Measurements from ENCODE around the gene ACIN1.

ACIN1 gene

DNA sequence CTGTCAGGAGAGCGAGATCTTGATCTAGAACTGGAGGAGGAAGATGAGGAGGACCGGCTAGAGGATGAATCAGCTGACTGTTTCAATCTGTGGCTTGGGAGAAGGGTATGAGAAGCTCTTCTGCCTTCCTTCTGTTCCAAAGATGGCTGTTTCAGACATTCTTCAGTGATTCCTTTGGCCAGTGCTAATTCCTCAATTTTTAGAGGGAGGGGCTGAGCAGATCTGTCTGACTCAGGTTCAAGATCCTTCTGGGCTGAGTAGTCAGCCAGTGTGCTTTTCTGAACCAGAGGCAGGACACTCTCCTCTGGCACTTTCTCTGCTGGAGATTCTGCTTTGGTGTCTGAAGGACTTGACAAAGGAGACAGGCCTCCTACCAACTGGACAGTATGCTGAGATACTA, 15.2 kb downstream of the ACIN1 start:
- DNase-seq: no peak

DNA sequence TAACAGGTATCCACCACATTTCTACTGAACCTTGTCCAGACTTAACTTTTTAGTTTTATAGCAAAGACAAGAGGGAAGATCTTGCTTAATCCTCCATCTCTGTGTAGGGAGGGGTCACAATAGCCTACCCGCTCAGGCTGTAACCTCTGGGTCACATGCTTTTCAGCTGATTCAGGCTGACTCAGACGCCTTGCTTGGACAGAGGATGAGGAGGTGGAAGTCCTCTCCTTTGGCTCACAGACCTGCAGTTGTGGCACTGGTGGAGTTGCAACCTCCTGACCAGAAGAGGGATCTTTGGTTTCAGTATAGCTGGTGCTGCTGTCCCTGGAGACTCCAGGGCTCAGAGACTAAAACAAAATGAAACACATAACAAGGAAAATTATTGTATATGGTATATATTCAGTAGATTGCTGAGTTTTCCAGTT, 16.2 kb downstream of the ACIN1 start:
- DNase-seq: no peak

- no peak for DNase-seq
Observed at GRCh38 chr14:23077962-23078361, 17.0 kb downstream of the ACIN1 start.

DNA sequence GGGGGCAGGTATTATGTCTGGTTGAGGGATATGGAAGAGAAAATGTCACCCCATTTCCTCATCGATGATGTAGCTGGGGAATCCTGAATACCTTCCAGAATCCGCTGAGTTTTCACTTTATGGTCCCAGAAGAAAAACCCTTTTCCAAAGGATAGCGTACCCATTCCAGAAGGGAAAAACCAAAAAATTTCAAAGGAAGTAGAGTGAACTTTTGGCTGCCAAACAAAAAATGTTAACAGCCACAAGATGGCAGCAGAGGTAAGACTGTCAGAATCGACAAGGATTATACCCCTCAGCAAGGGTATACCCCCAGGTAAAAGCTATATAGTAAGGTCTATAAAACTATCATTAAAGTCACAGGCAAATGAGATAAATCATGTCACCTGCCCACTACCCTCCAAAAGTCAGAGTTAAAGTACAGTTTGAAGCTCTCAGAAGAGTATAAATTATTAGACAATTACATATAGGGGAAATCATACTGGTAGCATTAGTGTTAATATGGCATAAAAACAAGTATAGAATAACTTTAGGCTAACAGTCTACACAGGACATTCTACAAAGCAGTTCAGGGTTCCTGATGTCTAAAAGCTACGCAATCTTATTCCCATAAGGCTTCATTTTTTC, 18.0 kb downstream of the ACIN1 start:
- no peak for DNase-seq

- no peak for DNase-seq
Observed at GRCh38 chr14:23074906-23075305, 20.0 kb downstream of the ACIN1 start.

GRCh38 chr14:23071921-23072539, 22.9 kb downstream of the ACIN1 start:
- no peak for DNase-seq

- DNase-seq: no peak
Observed at GRCh38 chr14:23071244-23071920, 23.6 kb downstream of the ACIN1 start.

DNA sequence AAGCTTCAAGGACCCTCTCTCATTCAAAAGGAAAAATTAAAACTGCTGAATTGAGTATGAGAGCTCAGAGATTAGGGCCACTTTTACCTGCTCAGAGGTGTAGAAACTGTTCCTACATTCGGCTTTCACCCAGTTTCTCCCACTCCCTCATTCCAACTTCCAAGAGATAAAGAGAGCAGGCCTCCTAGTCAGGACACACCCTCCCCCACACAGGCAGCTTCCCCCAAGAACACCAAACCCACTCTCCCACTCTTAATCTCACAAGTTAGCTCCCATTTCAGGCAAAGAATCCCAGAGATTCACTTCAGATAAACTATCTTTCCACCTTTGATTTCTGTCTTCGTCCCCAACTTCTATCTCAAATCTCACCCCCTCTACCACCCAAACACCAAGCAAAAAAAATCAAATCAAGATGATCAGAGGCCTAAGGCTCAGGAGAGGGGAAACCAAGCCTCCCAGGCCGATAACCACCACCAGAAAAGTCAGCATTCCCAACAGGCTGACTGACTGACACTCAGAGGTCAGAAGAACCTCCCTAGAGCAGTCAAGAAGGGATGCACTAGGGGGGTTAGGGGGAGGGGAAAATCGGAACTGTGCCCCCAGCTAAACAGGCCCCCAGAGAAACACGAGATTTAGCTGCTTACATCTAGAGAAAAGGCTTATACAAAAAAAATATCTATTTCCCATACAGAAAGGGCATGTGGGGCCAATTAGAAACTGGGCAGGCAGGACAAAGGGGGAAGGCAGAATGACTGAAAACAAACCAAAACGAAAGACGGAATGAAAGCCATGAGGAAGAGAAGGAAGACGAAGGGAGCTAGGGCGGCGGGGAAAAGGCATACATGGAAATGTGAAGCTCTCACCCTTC, 24.4 kb downstream of the ACIN1 start:
- no peak for DNase-seq

DNA sequence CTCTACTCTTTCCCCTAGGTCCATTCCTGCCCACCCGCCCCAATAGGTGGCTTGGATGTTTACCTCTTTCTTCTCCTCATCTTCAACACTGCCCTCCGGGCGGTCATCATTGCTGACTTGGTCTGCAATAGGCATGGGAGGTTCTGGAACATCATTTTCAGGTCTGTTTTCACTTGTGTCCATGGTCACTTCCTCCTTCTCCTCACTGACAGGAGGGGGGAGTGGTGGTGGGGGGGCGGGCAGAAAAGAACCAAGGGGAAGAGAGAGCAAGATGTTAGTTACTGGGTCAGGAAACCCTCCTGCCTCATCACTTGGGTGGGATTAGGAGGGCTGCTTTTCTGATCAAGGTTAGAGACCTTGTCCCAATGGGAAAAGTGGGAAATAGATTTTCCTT, 25.5 kb downstream of the ACIN1 start:
- DNase-seq: no peak

GRCh38 chr14:23068789-23069412, 26.0 kb downstream of the ACIN1 start:
- DNase-seq: no peak

GRCh38 chr14:23067847-23068788, 26.8 kb downstream of the ACIN1 start:
- no peak for DNase-seq

DNA sequence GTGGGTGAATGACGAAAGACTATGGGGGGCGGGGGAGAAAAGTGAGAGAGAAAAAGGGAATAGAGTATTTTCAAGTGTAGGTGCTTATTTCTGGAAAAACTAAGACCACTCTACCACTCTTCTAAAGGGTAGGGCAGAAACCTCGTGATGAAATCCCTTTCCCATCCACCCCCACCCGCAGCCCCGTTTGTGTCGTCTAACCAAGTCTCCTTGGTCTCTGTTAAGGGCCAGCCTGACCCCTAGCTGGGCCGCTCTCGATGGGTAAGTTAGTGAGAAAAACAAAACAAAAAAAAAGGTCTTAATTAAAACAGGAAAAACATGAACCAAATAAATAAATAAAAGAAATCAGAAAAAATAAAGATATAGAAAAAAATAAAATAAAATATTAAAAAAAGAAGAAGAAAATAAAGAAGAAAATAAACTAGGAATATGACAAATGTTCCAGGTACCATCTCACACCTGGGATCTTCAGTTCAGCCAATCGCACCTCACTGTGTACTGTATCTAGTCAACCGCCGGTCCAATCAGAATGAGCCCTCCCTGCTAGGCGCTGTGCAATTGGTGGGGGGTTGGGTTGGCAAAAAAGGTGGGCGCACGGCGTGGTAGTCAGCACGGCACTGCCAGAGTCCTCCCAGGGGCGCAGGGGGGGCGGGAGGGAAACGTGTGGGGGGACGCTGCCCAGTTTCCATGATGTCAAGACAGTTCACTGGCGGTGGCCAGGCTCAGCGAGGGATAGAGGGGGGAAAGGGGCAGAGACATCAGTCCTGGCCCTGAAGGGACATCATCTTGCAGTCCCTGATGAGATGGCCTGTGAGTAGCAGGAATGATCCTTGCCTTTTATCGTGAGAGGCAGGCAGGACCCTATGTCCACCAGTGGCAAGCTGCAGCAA, 27.8 kb downstream of the ACIN1 start:
- DNase-seq: no peak

DNA sequence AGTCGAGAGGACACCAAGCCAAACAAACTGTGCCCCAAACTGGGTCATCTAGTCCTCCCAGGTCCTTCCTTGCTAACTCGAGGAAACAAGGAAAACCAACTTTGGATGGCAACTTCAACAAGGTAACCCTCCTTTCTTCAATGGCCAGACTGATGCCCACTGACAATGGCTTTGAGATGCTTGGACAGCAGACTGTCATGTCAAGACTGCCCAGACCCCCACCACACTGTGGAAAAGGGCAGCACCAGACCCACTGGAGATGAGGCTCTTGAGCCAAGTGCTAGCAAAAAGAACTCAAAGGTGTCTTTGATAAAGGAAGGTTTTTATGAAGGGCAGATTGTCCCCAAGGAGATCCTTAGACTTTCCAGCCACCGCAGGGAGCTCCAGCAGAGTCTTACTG, 28.6 kb downstream of the ACIN1 start:
- no peak for DNase-seq

DNA sequence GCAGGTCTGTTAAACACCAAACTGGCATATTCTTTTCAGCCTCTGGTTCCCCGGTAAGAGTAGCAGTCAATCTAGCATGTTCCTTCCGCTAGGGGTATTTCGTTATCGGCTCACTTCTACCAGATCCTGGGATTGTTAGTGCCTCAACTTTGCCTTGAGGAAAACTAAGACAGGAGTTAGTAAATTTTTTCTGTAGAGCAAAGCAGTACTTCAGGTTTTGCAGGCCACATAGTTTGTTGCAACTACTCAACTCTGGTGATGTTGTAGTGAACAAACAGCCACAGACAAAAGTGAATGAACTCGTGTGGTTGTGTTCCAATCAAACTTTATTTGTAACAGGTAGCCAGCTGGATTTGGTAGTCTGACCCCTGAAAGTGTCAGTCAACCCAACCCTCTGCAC, 31.3 kb downstream of the ACIN1 start:
- DNase-seq: no peak

DNA sequence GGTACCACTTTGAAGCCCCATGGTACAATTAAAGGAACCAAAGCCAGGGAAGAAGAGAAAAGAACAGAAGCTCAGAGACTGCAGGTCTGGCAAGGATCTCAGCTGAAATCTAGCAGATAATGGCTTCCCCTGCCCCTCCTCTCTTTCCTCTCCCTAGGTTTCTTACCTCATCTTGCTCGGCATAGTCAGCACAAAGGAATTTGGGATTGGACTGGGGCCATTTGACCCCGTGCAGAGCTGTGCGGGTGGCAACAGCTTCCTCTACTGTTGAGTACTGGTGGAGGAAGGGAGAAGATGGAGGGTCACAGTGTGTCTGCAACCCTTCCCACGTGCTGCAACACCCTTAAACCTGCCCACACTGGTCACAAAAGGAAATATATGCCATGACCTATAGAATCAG, 32.9 kb downstream of the ACIN1 start:
- DNase-seq: no peak

- DNase-seq: no peak
Observed at GRCh38 chr14:23060536-23061260, 34.2 kb downstream of the ACIN1 start.

DNA sequence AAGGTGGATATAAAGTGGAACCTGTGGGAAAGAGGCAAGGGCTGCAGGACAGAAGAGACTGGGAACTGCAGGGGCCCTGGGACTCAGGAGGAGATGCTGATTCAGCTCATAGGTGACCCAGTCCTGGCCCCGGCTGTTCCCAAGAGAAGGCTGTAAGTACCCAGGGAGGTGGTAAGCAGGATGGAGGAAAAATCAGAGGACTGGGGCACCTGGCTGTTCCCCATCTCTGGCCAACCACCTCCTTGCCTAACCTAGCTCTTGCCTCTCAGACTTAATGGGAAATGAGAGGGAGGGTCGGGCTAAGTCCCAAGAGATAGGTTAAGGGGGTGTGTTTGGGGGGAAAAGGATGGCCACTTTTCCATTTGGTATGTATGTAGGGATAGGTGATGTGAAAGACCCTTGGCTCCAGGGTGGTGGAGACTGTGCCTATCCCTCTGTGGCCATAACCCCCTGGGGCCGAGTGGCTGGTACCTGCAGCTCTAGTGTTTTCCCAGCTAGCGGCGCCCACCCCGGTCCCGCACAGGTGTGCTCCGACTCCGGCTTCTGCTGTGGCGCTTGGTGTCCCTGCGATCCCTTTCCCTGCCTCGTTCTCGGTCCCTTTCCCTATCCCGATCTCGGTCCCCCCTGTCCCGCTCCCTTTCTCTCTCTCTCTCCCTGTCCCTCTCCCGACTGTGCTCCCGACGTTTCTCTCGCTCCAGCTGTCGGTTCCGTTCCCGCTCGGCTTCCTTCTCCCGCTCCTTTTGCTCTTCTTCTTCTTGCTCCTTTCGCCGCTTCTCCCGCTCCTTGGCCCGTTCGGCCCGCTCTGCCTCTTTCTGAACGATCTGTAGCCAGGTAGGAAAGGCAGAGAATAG, 36.1 kb downstream of the ACIN1 start:
- no peak for DNase-seq

- DNase-seq: no peak
Observed at GRCh38 chr14:23057757-23058653, 36.9 kb downstream of the ACIN1 start.

Measured in NCI-H1930 (cell line).